Endothelial cell (in vitro differentiated cells): ENCODE measurements around the gene METTL27. TPM values are rescaled to one million over a fixed set of nuclear protein-coding genes. Genes with fewer than 3 reads are reported as not detected.
"Not testable (repeated sequence)": the region's sequence is repeated elsewhere in the genome, so short reads cannot be mapped to it uniquely, and the experiment has no call there.

Experiments used
- DNase-seq: peaks from one replicate; pipeline ENCODE4 v3.0.0; 2021; ENCODE audit warnings: low spot score
- H3K27ac Mint-ChIP-seq: one replicate; pipeline ENCODE4 v1.8.0; 2021; ENCODE audit warnings: mixed read lengths, inconsistent platforms; ENCODE audit not compliant: unreplicated experiment
- H3K27me3 Mint-ChIP-seq: one replicate; pipeline ENCODE4 v1.8.0; 2021; ENCODE audit warnings: mild to moderate bottlenecking, moderate library complexity, mixed read lengths, inconsistent platforms; ENCODE audit not compliant: unreplicated experiment
- H3K36me3 Mint-ChIP-seq: one replicate; pipeline ENCODE4 v1.8.0; 2021; ENCODE audit warnings: mild to moderate bottlenecking, low read depth, mixed read lengths, inconsistent platforms; ENCODE audit not compliant: unreplicated experiment
- H3K4me1 Mint-ChIP-seq: one replicate; pipeline ENCODE4 v1.8.0; 2021; ENCODE audit warnings: mild to moderate bottlenecking, mixed read lengths, inconsistent platforms; ENCODE audit not compliant: unreplicated experiment
- H3K4me3 Mint-ChIP-seq: one replicate; pipeline ENCODE4 v1.8.0; 2021; ENCODE audit warnings: mild to moderate bottlenecking, mixed read lengths, inconsistent platforms; ENCODE audit not compliant: unreplicated experiment
- H3K9me3 Mint-ChIP-seq: one replicate; pipeline ENCODE4 v1.8.0; 2021; ENCODE audit warnings: mixed read lengths, inconsistent platforms; ENCODE audit not compliant: unreplicated experiment
- total RNA-seq: library from RNA; stranded (reverse); fragmentation: NEBNext Ultra II Directional; extraction: Animal tissue kit (Norgen Biotek cat#: 25700); gene quantifications from one replicate; pipeline ENCODE4 v1.2.1, GENCODE V29; 2021; ENCODE audit not compliant: unreplicated experiment
- TF ChIP-seq, protein P1 (sequence below): fragments of 200-600 bp; sonication (generic); IDR thresholded peaks from one replicate; pipeline ENCODE4 v1.5.0; 2021; ENCODE audit warnings: antibody characterized with exemption; ENCODE audit not compliant: unreplicated experiment

METTL27 gene
- total RNA-seq, 1 donor from 2014 or later, result 6.1 TPM

DNA sequence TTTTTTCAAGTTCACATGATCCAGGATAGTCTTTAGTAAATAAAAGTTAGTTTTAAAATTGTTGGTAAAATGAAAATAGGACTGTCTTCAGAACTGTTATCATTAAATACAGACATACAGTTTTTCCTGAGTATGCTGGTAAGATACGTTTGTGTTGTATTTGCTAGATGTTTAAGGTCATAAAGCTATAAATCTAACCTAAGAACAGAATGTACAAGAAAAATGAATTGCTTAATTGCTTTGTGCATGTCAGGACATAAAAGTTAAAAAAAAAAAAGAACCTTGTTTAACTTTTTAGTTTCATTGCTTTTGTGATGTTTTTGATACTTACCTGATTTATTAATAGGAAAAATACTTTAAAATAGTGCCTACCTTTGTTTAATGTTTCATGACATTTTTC lies 40.7 kb downstream of the METTL27 start:
- no peaks in the 10 kb centered on the region for H3K36me3 Mint-ChIP-seq
- H3K4me1 Mint-ChIP-seq, result peaks cover 12% of the 10 kb centered on the region
- H3K27ac Mint-ChIP-seq, result no peak overlapping the region
- no peak for DNase-seq
- no peaks in the 10 kb centered on the region for H3K9me3 Mint-ChIP-seq
- no peaks in the 10 kb centered on the region for H3K27me3 Mint-ChIP-seq
- TF ChIP-seq, protein P1, sequence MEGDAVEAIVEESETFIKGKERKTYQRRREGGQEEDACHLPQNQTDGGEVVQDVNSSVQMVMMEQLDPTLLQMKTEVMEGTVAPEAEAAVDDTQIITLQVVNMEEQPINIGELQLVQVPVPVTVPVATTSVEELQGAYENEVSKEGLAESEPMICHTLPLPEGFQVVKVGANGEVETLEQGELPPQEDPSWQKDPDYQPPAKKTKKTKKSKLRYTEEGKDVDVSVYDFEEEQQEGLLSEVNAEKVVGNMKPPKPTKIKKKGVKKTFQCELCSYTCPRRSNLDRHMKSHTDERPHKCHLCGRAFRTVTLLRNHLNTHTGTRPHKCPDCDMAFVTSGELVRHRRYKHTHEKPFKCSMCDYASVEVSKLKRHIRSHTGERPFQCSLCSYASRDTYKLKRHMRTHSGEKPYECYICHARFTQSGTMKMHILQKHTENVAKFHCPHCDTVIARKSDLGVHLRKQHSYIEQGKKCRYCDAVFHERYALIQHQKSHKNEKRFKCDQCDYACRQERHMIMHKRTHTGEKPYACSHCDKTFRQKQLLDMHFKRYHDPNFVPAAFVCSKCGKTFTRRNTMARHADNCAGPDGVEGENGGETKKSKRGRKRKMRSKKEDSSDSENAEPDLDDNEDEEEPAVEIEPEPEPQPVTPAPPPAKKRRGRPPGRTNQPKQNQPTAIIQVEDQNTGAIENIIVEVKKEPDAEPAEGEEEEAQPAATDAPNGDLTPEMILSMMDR, result no peak
- H3K4me3 Mint-ChIP-seq, result no peak overlapping the region

DNA sequence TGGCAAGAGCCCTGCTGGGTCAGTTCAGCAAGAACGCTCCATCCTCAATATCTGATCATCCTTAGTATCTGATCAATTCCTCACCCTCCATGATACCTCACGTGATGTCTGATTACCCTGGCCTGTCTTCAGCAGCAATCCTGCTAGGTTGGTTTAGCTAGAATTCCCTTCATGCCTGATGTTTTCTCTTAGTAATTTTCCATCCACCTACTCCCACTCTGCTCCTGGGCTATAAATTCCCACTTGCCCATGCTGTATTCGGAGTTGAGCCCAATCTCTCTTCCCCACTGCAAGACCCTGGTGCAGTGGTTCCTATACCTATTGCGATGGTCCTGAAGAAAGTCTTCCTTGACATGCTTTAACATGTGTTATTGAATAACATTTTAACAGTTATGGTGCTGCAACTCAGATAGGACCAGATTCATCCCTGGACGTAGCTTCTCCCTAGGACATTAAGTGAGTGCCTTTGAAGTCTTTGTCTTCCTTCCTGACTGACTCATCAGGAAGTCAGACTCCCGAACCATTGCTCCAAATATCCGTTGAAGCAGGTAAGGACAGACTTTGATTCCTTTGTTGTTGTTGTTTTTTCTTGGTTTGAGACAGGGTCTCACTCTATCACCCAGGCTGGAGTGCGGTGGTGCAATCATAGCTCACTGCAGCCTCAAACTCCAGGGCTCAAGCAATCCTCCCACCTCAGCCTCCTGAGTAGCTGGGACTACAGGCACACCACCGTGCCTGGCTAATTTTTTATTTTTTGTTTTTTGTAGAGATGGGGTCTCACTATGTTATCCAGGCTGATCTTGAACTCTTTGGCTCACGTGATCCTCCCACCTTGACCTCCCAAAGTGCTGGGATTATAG lies 42.8 kb downstream of the METTL27 start:
- Mint-ChIP-seq H3K27me3 (no peaks in the 10 kb centered on the region), H3K9me3 (no peaks in the 10 kb centered on the region), H3K27ac (peak overlapping the region; percentile 28), H3K4me3 (no peak overlapping the region), H3K36me3 (no peaks in the 10 kb centered on the region), H3K4me1 (peaks cover 12% of the 10 kb centered on the region)
- no peak for DNase-seq
- TF ChIP-seq, protein P1, result no peak

DNA sequence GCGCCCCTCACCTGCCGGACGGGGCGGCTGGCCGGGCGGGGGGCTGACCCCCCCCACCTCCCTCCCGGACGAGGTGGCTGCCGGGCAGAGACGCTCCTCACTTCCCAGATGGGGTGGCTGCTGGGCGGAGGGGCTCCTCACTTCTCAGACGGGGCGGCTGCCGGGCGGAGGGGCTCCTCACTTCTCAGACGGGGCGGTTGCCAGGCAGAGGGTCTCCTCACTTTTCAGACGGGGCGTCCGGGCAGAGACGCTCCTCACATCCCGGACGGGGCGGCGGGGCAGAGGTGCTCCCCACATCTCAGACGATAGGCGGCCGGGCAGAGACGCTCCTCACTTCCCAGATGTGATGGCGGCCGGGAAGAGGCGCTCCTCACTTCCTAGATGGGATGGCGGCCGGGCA lies 45.1 kb downstream of the METTL27 start:
- not testable (repeated sequence) for DNase-seq, H3K36me3 Mint-ChIP-seq, H3K9me3 Mint-ChIP-seq, H3K27me3 Mint-ChIP-seq, H3K4me3 Mint-ChIP-seq, H3K27ac Mint-ChIP-seq
- peaks cover 12% of the 10 kb centered on the region for H3K4me1 Mint-ChIP-seq

DNA sequence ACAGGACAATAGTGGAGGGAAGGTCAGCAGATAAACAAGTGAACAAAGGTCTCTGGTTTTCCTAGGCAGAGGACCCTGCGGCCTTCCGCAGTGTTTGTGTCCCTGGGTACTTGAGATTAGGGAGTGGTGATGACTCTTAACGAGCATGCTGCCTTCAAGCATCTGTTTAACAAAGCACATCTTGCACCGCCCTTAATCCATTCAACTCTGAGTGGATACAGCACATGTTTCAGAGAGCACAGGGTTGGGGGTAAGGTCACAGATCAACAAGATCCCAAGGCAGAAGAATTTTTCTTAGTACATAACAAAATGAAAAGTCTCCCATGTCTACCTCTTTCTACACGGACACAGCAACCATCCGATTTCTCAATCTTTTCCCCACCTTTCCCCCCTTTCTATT lies 45.7 kb downstream of the METTL27 start:
- H3K27me3 Mint-ChIP-seq, H3K4me3 Mint-ChIP-seq, H3K27ac Mint-ChIP-seq, DNase-seq, H3K9me3 Mint-ChIP-seq, H3K36me3 Mint-ChIP-seq: not testable (repeated sequence)
- H3K4me1 Mint-ChIP-seq, result peaks cover 12% of the 10 kb centered on the region

DNA sequence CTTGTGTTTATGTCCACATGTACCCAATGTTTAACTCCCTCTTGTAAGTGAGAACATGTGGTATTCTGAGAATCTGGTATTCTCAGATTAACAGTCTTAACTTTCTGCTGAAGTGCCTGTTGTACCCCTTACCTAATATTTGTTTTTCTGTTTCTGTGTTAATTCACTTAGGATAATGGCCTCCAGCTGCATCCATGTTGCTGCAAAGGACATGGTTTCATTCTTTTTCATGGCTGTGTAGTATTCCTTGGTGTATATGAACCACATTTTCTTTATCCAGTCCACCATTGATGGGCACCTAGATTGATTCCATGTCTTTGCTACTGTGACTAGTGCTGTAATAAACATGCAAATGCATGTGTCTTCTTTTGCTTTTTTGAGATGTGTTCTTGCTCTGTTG lies 47.1 kb downstream of the METTL27 start:
- H3K27me3 Mint-ChIP-seq, H3K4me3 Mint-ChIP-seq, H3K9me3 Mint-ChIP-seq, H3K4me1 Mint-ChIP-seq, H3K27ac Mint-ChIP-seq, H3K36me3 Mint-ChIP-seq, DNase-seq: not testable (repeated sequence)

DNA sequence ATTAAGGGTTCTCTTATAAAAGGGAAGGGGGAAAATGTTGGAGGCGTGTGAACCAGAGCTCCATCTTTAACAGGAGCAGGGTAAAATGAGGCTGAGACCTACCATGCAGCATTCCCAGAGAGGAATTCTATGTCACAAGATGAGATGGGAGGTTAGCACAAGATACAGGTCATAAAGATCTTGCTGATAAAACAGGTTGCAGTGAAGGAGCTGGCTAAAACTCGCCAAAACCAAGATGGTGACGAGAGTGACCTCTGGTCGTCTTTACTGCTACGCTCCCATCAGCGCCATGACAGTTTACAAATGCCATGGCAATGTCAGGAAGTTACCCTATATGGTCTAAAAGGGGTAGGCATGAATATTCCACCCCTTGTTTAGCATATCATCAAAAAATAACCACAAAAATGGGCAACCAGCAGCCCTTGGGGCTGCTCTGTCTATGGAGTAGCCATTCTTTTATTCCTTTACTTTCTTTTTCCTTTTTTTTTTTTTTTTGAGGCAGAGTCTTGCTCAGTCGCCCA lies 51.1 kb downstream of the METTL27 start:
- H3K4me1 Mint-ChIP-seq, H3K27me3 Mint-ChIP-seq, H3K4me3 Mint-ChIP-seq, H3K9me3 Mint-ChIP-seq, DNase-seq, H3K27ac Mint-ChIP-seq, H3K36me3 Mint-ChIP-seq: not testable (repeated sequence)

DNA sequence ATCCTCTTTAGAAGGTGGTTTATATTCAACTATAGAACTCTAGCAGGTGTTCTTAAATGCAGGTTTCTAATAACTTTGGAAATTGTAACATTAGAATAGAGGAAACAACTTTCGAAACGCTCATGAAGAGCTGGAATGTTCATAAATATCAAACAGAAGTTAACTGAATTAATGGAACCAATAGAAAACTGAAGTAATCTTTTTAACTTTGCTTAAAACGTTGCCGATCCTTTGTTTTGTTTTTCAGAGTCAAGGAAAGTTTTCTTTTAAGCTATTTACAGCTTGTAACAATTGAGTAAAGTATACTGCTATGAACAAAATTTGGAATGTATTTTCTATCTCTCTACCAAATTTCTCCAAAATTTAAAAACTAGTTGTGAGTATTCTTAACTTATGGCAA lies 53.3 kb downstream of the METTL27 start:
- no peak for DNase-seq
- no peaks in the 10 kb centered on the region for H3K9me3 Mint-ChIP-seq
- no peaks in the 10 kb centered on the region for H3K27me3 Mint-ChIP-seq
- TF ChIP-seq, protein P1, result no peak
- H3K36me3 Mint-ChIP-seq, result peaks cover 3% of the 10 kb centered on the region
- no peak overlapping the region for H3K27ac Mint-ChIP-seq
- H3K4me3 Mint-ChIP-seq, result no peak overlapping the region
- H3K4me1 Mint-ChIP-seq, result no peaks in the 10 kb centered on the region

DNA sequence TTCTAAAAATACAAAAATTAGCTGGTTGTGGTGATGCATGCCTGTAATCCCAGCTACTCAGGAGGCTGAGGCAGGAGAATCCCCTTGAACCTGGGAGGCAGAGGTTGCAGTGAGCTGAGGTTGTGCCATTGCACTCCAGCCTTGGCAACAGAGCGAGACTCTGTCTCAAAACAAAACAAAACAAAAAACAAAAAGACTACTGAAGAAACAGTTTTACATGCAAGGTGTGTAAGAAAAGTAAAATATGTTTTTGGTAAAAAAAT lies 54.6 kb downstream of the METTL27 start:
- H3K4me1 Mint-ChIP-seq, H3K9me3 Mint-ChIP-seq, H3K4me3 Mint-ChIP-seq, H3K36me3 Mint-ChIP-seq, H3K27ac Mint-ChIP-seq, H3K27me3 Mint-ChIP-seq, DNase-seq: not testable (repeated sequence)
